Activated naive CD8-positive, alpha-beta T cell (primary cell): ENCODE results near the gene OR1E1.
"Not testable (repeated sequence)": the region's sequence is repeated elsewhere in the genome, so short reads cannot be mapped to it uniquely, and the experiment has no call there.

Experiments used
- H3K27ac Mint-ChIP-seq: one replicate; pipeline ENCODE4 v1.8.0; 2021; ENCODE audit warnings: mixed read lengths
- H3K27me3 Mint-ChIP-seq: one replicate; pipeline ENCODE4 v1.8.0; 2021; ENCODE audit warnings: mixed read lengths
- H3K36me3 Mint-ChIP-seq: one replicate; pipeline ENCODE4 v1.8.0; 2021; ENCODE audit warnings: mixed read lengths
- H3K4me1 Mint-ChIP-seq: one replicate; pipeline ENCODE4 v1.8.0; 2021; ENCODE audit warnings: low read depth, mixed read lengths
- H3K4me3 Mint-ChIP-seq: one replicate; pipeline ENCODE4 v1.8.0; 2021; ENCODE audit warnings: mild to moderate bottlenecking, mixed read lengths
- H3K9me3 Mint-ChIP-seq: one replicate; pipeline ENCODE4 v1.8.0; 2021; ENCODE audit warnings: low read depth, mixed read lengths

OR1E1 gene

DNA sequence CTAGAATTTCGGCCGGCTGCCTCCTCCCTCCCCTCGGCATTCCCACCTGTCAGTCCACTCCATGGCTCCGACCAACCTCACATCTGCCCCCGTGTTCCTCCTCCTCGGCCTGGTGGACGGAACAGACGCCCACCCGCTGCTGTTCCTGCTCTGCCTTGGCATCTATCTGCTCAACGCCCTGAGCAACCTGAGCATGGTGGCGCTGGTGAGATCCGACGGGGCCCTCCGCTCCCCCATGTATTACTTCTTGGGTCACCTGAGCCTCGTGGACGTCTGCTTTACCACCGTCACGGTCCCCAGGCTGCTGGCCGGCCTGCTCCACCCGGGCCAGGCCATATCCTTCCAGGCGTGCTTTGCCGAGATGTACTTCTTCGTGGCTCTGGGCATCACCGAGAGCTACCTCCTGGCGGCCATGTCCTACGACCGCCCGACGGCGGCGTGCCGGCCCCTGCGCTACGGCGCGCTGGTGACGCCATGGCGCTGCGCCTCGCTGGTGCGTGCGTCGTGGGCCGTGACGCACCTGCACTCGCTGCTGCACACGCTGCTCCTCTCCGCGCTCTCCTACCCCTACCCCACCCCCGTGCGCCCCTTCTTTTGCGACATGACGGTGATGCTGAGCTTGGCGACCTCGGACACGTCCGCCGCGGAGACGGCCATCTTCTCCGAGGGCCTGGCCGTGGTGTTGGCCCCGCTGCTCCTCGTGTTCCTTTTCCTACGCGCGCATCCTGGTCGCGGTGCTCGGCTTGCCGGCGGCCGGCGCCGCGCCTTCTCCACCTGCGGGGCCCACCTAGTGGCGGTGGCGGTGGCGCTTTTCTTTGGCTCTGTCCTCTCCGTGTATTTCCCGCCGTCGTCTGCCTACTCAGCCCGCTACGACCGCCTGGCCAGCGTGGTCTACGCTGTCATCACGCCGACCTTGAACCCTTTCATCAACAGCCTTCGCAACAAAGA lies 12.1 kb downstream of the OR1E1 start, which contains the start of gene OR3A2:
TSS of gene OR3A2 (minus strand) at position 440 of the 948 bp plus-strand sequence.
- Mint-ChIP-seq H3K9me3 (peaks cover 5% of the 10 kb centered on the region), H3K36me3 (no peaks in the 10 kb centered on the region)

DNA sequence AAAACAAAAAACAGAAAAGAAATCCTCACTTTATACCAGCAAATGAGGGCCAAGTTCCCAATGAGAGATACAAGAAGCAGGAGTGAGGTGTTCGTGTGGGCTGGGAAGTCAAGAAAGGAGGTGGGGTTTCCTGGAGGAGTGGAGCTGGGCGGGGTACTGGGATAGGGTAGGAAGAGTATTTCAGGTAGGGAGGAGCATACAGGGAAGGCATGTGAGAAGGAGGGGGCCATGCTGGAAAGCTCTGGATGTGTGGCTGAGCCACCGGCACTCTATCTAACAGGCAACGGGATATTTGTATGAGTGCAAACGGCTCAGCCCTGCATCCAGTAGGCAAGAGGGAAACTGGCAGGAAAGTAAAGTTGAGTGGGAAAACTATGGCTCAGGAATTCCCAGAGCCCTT lies 16.3 kb downstream of the OR1E1 start:
- H3K27ac Mint-ChIP-seq: no peak overlapping the region
- no peak overlapping the region for H3K4me3 Mint-ChIP-seq
- H3K9me3 Mint-ChIP-seq: no peaks in the 10 kb centered on the region
- H3K4me1 Mint-ChIP-seq: no peaks in the 10 kb centered on the region
- no peaks in the 10 kb centered on the region for H3K36me3 Mint-ChIP-seq
- H3K27me3 Mint-ChIP-seq: peaks cover 24% of the 10 kb centered on the region

More for the DNA sequence above, 12.1 kb downstream of the OR1E1 start, which contains the start of gene OR3A2:
- peak within 1 kb of the TSS; percentile 70 for H3K4me3 Mint-ChIP-seq
- peaks cover 27% of the 10 kb centered on the region for H3K27me3 Mint-ChIP-seq
- H3K4me1 Mint-ChIP-seq: no peaks in the 10 kb centered on the region
- H3K27ac Mint-ChIP-seq: peak within 1 kb of the TSS; percentile 35

DNA sequence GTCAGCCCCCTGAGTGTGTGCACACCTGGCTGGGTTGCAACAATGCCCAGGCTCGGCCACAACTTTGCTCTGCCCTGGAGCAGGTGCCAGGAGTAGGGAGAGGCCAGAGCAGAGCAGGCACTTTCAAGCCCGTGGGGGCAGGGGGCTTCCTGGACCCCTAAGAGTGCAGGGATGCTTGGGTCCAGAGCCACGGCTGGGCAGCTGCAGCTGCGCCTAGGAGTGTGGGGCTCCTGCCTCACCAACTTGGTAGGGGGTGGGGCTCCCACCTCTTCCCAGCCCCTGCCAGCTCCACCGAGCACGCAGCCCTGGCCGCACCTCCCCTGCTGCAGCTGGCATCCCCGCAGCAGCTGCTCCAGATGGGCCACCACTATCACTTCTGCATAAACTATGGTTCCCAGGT lies 19.9 kb downstream of the OR1E1 start:
- H3K4me3 Mint-ChIP-seq: no peak overlapping the region
- peaks cover 10% of the 10 kb centered on the region for H3K9me3 Mint-ChIP-seq
- H3K4me1 Mint-ChIP-seq: no peaks in the 10 kb centered on the region
- H3K27me3 Mint-ChIP-seq: peaks cover 13% of the 10 kb centered on the region
- H3K36me3 Mint-ChIP-seq: no peaks in the 10 kb centered on the region
- no peak overlapping the region for H3K27ac Mint-ChIP-seq

DNA sequence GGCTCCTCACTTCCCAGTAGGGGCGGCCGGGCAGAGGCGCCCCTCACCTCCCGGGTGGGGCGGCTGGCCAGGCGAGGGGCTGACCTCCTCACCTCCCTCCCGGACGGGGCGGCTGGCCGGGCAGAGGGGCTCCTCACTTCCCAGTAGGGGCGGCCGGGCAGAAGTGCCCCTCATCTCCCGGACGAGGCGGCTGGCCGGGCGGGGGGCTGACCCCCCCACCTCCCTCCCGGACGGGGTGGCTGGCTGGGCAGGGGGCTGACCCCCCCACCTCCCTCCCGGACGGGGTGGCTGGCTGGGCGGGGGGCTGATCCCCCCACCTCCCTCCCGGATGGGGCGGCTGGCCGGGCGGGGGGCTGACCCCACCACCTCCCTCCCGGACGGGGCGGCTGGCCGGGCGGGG lies 27.0 kb downstream of the OR1E1 start:
- not testable (repeated sequence) for H3K36me3 Mint-ChIP-seq, H3K4me3 Mint-ChIP-seq, H3K27ac Mint-ChIP-seq, H3K4me1 Mint-ChIP-seq
- H3K9me3 Mint-ChIP-seq: peaks cover 10% of the 10 kb centered on the region
- peaks cover 10% of the 10 kb centered on the region for H3K27me3 Mint-ChIP-seq
